Left ventricle myocardium inferior (tissue), 1 donor: Measurements from ENCODE around the gene TEX36. TPM values are rescaled to one million over a fixed set of nuclear protein-coding genes. Genes with fewer than 3 reads are reported as not detected.
"Not testable (repeated sequence)": the region's sequence is repeated elsewhere in the genome, so short reads cannot be mapped to it uniquely, and the experiment has no call there.

Source experiments
- DNase-seq: peaks from one replicate; pipeline ENCODE4 v3.0.0-alpha.2; 2020
- H3K27ac ChIP-seq: fragments of 200-600 bp; replicated peaks from 2 replicates; pipeline ENCODE4 v1.8.0; 2021
- H3K27me3 ChIP-seq: fragments of 200-600 bp; 2 replicates; pipeline ENCODE4 v1.8.0; 2021; ENCODE audit warnings: low read depth
- H3K36me3 ChIP-seq: fragments of 200-600 bp; 2 replicates; pipeline ENCODE4 v1.8.0; 2021
- H3K4me1 ChIP-seq: fragments of 200-600 bp; 2 replicates; pipeline ENCODE4 v1.8.0; 2021
- H3K4me3 ChIP-seq: fragments of 200-600 bp; 2 replicates; pipeline ENCODE4 v1.8.0; 2021; ENCODE audit warnings: mild to moderate bottlenecking, moderate library complexity
- H3K9me3 ChIP-seq: fragments of 200-600 bp; replicated peaks from 2 replicates; pipeline ENCODE4 v1.8.0; 2021
- CTCF ChIP-seq: fragments of 200-600 bp; IDR thresholded peaks from 2 replicates; pipeline ENCODE4 v1.8.0; 2021; ENCODE audit warnings: antibody characterized with exemption, mild to moderate bottlenecking, borderline replicate concordance
- intact Hi-C: fragments of 100-400 bp; cut with micrococcal nuclease; formaldehyde crosslinking; loops from one replicate; pipeline ENCODE4 v1.11.0; 2022
- total RNA-seq: library from RNA; stranded (reverse); fragmentation: NEBNext Ultra II Directional; extraction: Animal tissue kit (Norgen Biotek cat#: 25700); gene quantifications from one replicate; pipeline ENCODE4 v1.2.1, GENCODE V29; 2021
- donor health status: DM: no; HTN: yes; CAD: no; lungs with severe emphysema.

Gene TEX36
- total RNA-seq, 1 donor from 2014 or later: not detected

GRCh38 chr10:125707541-125708468, 24.8 kb upstream of the TEX36 start:
- Histone ChIP-seq H3K27ac (no peak overlapping the region), H3K36me3 (no peaks in the 10 kb centered on the region), H3K4me1 (peaks cover 10% of the 10 kb centered on the region), H3K4me3 (no peak overlapping the region), H3K27me3 (no peaks in the 10 kb centered on the region), H3K9me3 (peaks cover 19% of the 10 kb centered on the region)
- intact Hi-C loops: no loop called here
- no peak for DNase-seq
- TF ChIP-seq CTCF: no peak

- Histone ChIP-seq H3K4me1 (no peaks in the 10 kb centered on the region), H3K27ac (no peak overlapping the region), H3K36me3 (no peaks in the 10 kb centered on the region), H3K9me3 (no peaks in the 10 kb centered on the region), H3K4me3 (no peak overlapping the region), H3K27me3 (peaks cover 8% of the 10 kb centered on the region)
- TF ChIP-seq CTCF: no peak
- intact Hi-C loops: no loop called here
- DNase-seq: no peak
Measured at GRCh38 chr10:125700355-125700911, 17.5 kb upstream of the TEX36 start.

- Histone ChIP-seq H3K9me3 (no peaks in the 10 kb centered on the region), H3K36me3 (no peaks in the 10 kb centered on the region), H3K4me3 (no peak overlapping the region), H3K4me1 (no peaks in the 10 kb centered on the region), H3K27me3 (peaks cover 16% of the 10 kb centered on the region), H3K27ac (no peak overlapping the region)
- TF ChIP-seq CTCF: no peak
- intact Hi-C loops: no loop called here
- no peak for DNase-seq
Measured at GRCh38 chr10:125699562-125700143, 16.7 kb upstream of the TEX36 start.

GRCh38 chr10:125698481-125698998, 15.6 kb upstream of the TEX36 start:
- no peak for TF ChIP-seq CTCF
- DNase-seq: no peak
- no peaks in the 10 kb centered on the region for H3K36me3 ChIP-seq
- no peak overlapping the region for H3K4me3 ChIP-seq
- intact Hi-C loops: no loop called here
- no peak overlapping the region for H3K27ac ChIP-seq
- H3K9me3 ChIP-seq: no peaks in the 10 kb centered on the region
- no peaks in the 10 kb centered on the region for H3K4me1 ChIP-seq
- H3K27me3 ChIP-seq: peaks cover 21% of the 10 kb centered on the region

- H3K27me3 ChIP-seq: peaks cover 28% of the 10 kb centered on the region
- H3K27ac ChIP-seq, H3K4me3 ChIP-seq, DNase-seq, H3K36me3 ChIP-seq, intact Hi-C loops, H3K9me3 ChIP-seq, H3K4me1 ChIP-seq: not testable (repeated sequence)
Measured at GRCh38 chr10:125696884-125697283, 13.9 kb upstream of the TEX36 start.
